EH (cell line): ENCODE data around the gene SSH2.
"Not testable (repeated sequence)": the region's sequence is repeated elsewhere in the genome, so short reads cannot be mapped to it uniquely, and the experiment has no call there.

Source experiments
- DNase-seq: peaks from one replicate; pipeline ENCODE4 v3.0.0-alpha.2; 2015; ENCODE audit warnings: low read depth

SSH2 gene, protein sequence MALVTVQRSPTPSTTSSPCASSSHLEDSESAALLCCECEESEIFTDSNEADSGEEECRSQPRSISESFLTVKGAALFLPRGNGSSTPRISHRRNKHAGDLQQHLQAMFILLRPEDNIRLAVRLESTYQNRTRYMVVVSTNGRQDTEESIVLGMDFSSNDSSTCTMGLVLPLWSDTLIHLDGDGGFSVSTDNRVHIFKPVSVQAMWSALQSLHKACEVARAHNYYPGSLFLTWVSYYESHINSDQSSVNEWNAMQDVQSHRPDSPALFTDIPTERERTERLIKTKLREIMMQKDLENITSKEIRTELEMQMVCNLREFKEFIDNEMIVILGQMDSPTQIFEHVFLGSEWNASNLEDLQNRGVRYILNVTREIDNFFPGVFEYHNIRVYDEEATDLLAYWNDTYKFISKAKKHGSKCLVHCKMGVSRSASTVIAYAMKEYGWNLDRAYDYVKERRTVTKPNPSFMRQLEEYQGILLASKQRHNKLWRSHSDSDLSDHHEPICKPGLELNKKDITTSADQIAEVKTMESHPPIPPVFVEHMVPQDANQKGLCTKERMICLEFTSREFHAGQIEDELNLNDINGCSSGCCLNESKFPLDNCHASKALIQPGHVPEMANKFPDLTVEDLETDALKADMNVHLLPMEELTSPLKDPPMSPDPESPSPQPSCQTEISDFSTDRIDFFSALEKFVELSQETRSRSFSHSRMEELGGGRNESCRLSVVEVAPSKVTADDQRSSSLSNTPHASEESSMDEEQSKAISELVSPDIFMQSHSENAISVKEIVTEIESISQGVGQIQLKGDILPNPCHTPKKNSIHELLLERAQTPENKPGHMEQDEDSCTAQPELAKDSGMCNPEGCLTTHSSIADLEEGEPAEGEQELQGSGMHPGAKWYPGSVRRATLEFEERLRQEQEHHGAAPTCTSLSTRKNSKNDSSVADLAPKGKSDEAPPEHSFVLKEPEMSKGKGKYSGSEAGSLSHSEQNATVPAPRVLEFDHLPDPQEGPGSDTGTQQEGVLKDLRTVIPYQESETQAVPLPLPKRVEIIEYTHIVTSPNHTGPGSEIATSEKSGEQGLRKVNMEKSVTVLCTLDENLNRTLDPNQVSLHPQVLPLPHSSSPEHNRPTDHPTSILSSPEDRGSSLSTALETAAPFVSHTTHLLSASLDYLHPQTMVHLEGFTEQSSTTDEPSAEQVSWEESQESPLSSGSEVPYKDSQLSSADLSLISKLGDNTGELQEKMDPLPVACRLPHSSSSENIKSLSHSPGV (N-terminal part only)

DNA sequence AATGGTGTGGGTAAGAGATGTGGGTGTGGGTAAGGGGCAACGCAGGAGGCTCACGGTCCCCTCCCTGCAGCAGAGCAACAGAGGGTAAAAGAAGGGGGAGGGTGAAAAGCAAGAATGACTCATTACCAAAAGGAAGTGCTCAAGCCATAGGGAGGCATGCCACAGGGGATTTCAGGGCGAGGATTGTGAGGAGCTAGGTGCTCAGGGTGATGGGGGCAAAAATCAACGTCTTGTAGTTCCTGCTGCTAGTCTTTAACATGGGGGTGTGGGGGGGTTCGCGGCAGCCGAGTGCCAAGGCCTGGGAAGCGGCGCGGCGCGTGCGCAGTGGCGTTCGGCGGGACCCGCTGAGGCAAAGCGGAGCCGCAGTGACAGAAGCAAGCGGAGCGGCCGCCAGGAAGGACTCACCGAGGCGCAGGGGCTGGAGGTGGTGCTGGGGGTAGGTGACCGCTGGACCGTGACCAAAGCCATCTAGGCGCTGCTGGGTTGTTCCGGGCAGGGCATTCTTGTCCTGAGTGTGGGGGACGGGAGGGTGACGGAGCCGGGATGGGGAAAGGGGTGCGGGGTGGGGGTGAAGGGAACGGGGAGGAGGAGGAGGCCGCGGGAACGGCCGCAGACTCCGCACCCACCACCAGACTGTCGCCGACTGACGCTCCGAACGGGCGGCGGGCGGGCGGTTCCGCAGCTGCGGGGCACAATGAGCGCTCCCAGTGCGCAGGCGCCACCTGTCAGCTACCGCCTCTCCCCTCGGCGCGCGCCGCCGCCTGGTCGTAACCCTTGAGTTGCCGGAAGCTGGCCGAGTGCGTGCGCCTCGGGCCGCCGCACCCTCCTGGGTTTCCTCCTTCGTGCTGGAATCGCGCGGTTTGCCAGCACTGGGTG lies at the start of gene SSH2:
Gene SSH2 (minus strand): TSS at position 696 of the 876 bp plus-strand sequence. CDS start 228 bp downstream, at position 468.
- peak; percentile 88 for DNase-seq

DNA sequence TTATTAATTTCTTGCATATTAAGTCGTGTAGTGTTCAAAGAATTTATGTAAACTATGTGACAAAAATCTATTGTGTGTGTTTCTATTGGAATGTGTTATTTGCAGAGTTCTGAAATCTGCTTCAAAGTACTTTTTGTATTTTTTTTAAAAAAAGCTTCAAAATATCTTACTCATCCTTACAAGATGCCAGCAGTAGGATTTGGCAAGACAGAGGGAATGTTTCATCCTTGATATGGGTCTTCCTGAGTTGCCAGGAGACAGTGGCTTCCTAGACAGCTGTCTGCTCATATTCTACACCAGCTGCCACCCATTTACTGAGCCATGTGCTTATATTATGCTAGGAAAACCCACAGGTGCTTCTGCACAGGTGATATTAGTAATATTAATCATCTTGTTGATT lies 47.8 kb upstream of the SSH2 start:
- DNase-seq, result peak; percentile 63

DNA sequence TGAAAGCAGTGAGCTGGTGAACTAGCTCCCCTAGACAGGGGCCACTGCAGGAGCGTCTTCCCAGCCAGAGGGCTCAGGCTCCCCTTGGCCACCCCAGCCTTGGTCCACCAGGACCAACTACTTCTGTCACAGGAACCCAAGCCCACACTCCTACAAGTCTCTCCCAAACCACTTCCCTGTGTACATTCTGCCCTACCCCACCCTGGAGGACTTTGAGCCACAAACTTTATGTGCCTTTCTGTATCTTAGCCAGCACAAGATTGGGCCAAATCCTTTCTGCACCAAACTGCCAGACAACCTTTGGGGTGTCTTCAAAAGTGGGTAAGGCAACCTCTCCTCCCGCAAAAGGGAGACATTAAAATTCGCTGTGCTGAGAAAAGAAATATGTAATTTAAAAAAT lies 43.0 kb upstream of the SSH2 start:
- DNase-seq, result no peak

DNA sequence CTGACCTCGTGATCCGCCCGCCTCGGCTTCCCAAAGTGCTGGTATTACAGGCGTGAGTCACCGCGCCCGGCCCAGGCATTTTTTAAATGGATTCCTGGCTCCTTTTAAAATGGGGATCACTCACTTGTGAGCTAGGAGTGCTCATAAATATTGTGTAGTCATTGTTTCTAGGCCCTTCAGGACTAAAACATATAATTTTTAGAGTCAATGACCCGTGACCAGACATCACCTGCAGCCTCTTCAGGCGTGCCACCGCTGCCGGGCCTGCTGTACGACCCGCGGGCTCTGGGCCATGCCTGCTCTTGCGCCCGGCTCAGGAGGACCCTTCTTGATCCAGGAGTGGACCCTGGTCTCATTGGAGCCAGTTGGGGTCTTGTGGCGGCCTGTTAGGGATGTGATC lies 42.2 kb upstream of the SSH2 start:
- DNase-seq, result no peak

DNA sequence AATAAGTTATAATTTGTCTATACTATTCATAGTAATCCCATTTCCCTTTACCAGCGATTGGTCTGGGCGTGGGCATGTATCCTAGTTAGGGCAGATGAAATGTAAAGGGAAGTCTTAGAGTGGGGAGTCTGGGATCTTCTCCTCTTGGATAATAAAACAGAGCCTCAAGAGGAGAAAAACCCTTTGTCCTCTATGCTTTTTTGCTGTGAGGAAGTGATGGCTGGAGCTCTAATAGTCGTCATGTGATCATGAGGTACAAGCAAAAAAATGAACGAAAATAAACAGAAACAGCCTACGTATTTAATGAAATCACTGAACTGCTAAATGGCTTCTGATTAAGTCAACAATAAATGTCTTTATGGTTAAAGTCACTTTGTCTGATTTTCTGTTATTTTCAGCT lies 38.2 kb upstream of the SSH2 start:
- DNase-seq, result no peak

DNA sequence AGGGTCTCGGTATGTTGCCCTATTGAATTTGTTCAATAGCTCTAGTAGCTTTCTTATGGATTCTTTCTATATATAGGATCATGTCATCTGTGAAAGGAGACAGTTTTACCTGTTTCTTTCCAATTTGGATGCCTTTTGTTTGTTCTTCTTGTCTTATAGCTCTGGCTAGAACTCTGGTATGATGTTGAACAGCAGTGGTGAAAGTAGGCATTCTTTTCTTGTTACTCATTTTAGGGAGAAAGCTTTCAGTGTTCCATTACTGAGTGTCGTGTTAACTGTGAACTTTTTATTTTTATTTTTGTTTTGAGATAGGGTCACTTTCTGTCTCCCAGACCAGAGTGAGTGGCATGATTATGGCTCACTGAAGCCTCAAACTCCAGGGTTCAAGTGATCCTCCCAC lies 32.6 kb upstream of the SSH2 start:
- DNase-seq, result peak; percentile 28

DNA sequence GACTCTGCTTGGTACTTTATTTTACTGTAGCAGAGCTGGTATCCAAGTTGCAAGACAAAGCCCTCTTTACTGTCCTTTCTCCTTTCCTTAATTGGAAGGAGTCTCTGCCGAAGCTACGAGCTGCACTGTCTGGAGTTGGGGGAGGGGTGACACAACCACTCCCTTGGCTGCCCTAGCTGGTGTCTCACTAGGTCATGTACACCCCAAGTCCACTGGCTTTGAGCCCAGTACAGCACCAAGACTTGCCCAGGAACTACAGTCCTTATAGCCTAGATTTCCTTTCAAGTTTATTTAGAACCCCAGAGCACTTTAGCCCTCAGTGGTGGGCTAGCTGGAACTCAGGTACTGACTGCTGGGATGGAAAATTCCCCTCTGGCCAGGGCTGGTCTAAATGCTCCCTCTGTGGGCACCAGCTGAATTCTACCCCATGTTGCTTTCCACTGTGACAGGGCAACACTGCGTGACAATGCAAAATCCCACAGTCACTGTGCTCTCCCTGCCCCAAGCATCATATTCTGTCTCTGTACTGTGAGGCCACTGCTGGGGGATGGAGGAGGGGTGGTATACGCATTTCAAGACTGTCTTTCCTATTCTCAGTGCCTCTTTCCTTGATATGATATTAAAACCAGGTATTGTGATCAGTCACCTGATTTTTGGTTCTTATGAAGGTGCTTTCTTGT lies 29.8 kb upstream of the SSH2 start:
- peak; percentile 42 for DNase-seq

DNA sequence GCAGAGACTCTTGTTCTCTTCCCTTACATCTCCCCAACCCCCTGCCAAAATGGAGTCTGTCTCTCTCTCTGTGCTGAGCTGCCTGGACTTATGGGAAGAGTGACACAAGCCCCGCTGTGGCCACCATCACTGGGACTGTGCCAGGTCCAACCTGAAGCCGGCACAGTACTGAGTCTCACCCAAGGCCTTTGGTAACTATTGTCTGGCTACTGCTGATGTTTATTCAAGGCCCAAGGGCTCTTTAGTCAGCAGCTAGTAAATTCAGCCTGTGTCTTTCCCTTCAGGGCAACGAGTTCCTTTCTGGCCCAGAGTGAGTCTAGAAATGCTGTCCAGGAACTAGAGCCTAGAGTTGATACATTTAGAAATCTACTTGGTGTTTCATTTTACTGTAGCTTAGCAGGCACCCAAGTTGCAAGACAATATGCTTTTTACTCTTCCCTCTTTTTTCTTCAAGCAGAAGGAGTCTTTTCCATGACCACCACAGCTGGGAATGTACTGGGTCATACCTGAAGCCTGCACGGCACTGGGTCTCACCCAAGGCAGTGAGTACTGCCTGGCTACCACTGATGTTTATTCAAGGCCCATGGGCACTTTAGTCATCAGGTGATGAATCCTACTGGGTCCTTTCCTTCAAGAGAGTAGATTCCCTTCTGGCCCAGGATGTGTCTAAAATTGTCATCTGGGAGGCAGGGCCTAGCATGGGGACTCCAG lies 29.1 kb upstream of the SSH2 start:
- DNase-seq, result peak; percentile 55

DNA sequence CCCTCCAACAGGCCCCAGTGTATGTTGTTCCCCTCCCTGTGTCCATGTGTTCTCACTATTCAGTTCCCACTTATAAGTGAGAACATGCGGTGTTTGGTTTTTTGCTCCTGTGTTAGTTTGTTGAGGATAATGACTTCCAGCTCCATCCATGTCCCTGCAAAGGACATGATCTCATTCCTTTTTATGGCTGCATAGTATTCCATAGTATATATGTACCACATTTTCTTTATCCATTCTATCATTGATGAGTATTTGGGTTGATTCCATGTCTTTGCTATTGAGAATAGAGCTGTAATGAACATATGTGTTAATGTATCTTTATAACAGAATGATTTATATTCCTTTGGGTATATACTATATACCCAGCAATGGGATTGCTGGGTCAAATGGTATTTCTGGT lies 27.5 kb upstream of the SSH2 start:
- not testable (repeated sequence) for DNase-seq

DNA sequence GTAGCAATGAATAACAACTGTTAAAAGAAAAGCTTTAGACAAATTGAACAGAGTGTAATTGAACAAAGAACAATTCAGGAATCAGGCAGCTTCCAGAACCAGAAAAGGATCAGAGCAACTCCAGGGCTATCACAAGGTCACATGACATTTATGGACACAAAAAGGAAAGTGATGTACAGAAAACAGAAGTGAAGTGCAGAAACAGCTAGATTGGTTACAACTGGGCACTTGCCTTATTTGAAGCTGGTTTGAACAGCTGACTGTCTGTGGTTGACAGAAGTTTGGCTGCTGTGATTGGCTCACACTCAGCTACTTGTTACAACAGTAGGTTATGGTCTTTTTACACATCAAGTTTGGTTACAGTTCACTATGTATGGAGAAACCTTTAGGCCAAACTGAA lies 26.2 kb upstream of the SSH2 start:
- DNase-seq, result no peak

DNA sequence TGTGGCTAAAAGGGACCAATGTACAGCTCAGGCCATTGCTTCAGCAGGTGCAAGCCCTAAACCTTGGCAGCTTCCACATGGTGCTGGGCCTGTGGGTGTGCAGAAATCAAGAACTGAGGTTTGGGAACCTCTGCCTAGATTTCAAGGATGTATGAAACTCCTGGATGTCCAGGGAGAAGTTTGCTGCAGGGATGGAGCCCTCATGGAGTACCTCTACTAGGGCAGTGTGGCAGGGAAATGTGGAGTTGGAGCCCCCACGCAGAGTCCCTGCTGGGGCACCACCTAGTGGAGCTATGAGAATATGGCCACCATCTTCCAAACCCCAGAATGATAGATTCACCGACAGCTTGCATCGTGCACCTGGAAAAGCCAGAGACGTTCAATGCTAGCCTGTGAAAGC lies 24.4 kb upstream of the SSH2 start:
- no peak for DNase-seq

DNA sequence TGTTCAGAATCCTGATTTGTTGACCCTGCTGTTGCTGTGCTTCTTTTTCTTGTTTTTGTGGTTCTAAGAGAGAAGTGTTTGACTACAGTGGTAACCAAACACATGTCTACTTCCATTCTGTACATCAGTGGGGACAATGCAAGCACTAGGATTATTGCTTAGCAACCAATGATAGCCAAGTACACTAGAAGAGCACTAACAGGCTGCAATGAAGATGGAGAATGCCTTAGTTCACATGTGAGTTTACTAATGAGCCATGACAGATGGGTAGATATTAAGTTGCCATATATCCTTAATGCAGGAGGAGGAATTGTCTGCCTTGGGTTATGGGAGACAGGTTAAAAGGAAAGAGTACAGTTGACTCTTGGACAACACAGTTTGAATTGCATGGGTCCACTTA lies 19.7 kb upstream of the SSH2 start:
- no peak for DNase-seq

DNA sequence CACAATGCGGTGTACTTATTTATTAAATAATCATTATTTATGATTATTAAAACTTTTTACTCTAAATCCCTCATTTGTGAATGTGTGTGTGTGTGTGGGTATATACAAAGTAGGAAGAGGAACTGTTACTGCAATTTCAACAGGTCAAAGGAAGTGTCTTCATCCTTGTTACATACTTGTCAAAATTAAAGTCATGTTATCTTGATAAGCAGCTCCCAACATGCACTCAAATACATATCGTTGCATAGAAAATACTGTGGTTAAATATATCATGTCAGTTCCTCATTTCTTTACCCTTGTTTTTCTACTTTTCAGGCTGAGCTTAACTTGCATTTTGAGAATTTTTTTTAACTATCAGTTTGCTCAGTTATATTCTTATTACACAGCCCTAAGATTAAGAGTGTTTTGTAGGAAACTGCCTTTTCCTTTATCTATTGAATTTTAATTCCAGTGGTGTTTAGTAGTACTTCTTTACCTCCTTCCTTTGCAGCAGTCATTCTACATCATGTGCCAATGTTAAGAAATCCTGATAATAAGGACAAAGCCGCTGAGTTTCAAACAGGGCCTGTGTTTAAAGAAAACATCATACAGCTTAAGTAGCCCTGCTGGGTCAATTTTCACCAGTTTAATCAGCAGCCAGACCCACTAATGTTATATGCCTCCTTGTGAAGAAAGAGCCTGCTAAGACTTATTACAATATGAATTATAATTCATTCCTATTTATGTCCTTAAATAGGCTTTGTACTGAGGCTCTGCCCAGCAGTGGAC lies 18.6 kb upstream of the SSH2 start:
- DNase-seq, result no peak

DNA sequence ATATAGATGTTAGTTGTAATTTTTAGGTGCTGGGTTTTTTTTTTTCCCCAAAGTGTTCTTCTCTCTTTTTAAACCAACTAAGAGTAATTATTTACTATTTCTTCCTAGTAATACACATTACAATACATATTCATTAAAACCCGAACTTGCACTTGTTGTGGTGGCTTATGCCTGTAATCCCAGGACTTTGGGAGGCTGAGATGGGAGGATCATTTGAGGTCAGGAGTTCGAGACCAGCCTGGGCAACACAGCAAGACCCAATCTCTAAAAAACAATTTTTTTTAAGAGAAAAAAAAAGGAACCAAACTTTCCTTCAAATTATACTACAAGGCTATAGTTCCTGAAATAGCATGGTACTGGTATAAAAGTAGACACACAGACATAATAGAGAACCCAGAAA lies 15.3 kb upstream of the SSH2 start:
- no peak for DNase-seq

DNA sequence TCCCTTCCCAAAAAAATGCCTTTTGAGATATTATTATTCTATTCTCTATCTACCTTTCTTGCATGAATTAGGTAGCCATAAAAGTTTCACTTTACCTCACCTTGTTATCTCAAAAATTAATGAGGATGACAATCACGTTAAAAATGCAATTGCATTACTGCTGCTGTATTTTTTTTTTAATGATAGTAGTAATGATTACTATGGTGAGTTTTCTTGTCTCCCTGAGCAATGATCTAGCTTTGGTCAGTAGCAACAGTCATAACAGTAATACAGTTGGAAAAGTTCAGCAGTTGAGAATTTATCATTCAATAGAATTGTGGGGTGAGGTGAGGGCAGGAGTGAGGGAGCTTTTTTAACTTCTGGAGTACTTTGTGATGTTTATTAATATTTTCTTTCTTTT lies 11.3 kb upstream of the SSH2 start, which contains the start of gene EFCAB5:
Gene EFCAB5 (plus strand): TSS at position 301 of the 400 bp plus-strand sequence. CDS start 163 bp downstream, outside the sequence.
- no peak for DNase-seq

DNA sequence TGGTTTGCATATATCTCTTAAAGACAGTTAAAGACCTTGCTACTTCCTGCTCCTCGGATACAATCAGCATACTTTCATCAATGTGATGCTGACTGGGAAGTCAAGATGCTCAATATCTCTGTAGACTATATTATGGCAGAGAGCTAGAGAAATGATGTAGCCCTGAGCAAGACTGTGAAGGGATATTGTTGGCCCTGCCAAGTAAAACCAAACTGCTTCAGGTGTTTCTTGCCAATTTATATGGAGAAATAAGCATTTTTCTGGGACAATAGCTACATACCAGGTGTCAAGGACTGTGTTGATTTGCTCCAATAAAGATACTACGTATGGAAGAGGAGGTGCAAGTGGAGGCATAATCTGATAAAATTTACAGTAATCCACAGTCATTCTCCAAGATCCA lies 6.7 kb upstream of the SSH2 start:
- no peak for DNase-seq

DNA sequence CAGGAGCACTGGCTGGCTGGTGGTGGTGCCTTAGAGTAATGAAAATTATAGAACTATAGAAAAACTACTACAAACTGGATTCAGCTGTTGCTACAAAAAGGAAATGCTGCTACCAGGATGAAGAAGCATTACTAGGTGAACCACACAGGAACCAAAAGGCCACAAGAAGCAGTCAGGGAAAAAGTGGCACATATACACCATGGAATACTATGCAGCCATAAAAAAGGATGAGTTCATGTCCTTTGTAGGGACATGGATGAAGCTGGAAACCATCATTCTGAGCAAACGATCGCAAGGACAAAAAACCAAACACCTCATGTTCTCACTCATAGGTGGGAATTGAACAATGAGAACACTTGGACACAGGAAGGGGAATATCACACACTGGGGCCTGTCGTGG lies 5.9 kb upstream of the SSH2 start:
- DNase-seq, result not testable (repeated sequence)

DNA sequence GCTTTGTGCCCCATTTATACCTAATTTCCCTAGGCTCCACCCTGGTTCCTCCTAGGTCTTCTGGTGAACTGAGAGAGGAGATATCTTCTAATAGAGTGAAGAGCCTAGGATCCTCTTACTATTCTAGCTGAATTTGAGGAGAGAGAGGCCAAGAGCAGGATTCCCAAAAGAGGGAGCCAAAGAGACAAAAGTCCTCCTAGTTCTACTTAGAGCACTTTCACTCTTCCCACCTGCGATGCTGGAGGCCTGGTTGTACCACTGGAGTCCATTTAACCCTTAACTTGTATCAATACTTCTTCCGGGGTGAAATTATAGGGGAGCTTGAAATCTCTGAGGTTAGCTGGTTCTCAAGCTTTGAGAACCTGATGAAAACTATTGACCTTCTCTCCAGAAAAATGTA lies 3.4 kb upstream of the SSH2 start:
- DNase-seq, result peak; percentile 47

DNA sequence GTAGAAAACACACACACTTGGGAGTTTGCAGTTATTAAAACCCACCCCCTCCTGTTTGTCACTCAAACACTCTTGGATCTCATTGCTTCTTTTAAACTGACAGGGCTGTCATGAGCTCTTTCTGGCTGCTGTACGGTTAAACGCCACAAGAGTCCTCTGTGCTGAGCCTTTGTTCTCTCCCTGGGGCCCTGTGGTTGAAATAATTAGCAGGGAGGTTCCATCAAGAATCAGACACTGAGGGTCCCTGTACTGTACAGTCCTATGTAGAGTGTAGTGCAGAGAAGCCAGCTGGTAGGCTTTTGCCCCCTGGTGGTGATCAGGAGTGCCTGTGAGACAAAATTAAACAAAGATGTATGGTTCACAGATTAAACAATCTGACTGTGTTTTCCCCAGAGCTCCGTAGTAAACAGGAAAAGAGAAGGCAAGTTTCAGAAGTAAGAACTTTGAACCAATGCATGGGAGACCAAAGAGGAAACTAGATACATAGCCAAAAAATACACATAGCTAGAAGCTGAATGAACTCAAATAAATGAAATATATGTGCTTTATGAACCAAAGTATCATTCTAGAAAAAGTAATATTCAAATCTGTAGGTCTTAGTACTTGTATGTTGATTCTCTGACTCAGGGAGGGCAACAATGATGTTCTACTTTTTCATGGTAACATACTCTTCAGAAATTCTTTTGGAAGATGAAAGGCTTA lies 1.4 kb upstream of the SSH2 start:
- DNase-seq, result peak; percentile 84
